ENCODE results near the gene ITK. TPM values are rescaled to one million over a fixed set of nuclear protein-coding genes. Genes with fewer than 3 reads are reported as not detected.

ITK gene
- total and polyA plus RNA-seq, 2 of the 8 experiments (the other 6 are each of a cell fraction or from before 2014, with no cell fraction given) = 0.05 TPM; not detected in 1

DNA sequence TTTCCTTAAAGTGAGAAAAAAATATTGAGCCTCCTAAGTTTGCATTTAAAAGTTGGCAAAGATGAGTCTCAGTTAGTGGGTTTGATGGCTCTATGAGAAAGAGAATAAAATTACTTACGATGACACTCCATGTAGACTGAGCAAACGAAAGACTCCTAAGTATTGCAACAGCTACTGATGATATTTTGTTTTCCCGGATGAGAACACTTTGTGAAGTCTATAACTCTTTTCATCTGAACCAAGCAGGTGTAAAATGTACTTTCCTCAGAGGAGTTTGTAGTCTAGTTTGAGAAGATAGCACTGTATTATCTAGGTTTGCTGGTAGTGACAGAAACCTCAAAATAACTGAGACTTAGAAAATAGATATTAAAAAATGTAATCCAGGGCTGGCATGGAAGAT is 1.7 kb upstream of the ITK start (continued):
- TF ChIP-seq, protein P1, sequence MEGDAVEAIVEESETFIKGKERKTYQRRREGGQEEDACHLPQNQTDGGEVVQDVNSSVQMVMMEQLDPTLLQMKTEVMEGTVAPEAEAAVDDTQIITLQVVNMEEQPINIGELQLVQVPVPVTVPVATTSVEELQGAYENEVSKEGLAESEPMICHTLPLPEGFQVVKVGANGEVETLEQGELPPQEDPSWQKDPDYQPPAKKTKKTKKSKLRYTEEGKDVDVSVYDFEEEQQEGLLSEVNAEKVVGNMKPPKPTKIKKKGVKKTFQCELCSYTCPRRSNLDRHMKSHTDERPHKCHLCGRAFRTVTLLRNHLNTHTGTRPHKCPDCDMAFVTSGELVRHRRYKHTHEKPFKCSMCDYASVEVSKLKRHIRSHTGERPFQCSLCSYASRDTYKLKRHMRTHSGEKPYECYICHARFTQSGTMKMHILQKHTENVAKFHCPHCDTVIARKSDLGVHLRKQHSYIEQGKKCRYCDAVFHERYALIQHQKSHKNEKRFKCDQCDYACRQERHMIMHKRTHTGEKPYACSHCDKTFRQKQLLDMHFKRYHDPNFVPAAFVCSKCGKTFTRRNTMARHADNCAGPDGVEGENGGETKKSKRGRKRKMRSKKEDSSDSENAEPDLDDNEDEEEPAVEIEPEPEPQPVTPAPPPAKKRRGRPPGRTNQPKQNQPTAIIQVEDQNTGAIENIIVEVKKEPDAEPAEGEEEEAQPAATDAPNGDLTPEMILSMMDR (IDR thresholded peaks at IDR 0.05; ENCODE audit: control extremely low read depth in 1 of 3, insufficient read depth in 1 of 3, low read depth in 1 of 3, low read length in 3 of 3) = no peak
- TF ChIP-seq ZNF274 (IDR thresholded peaks at IDR 0.05; ENCODE audit: borderline replicate concordance, extremely low read depth, low read length) = no peak

Data from H1 (cell line).